ENCODE results near the gene NFKBIE.
A peak's percentile ranks its signal among the peaks of the same experiment; 100 is the strongest.
"Not testable (repeated sequence)": the region's sequence is repeated elsewhere in the genome, so short reads cannot be mapped to it uniquely, and the experiment has no call there.

NFKBIE gene

DNA sequence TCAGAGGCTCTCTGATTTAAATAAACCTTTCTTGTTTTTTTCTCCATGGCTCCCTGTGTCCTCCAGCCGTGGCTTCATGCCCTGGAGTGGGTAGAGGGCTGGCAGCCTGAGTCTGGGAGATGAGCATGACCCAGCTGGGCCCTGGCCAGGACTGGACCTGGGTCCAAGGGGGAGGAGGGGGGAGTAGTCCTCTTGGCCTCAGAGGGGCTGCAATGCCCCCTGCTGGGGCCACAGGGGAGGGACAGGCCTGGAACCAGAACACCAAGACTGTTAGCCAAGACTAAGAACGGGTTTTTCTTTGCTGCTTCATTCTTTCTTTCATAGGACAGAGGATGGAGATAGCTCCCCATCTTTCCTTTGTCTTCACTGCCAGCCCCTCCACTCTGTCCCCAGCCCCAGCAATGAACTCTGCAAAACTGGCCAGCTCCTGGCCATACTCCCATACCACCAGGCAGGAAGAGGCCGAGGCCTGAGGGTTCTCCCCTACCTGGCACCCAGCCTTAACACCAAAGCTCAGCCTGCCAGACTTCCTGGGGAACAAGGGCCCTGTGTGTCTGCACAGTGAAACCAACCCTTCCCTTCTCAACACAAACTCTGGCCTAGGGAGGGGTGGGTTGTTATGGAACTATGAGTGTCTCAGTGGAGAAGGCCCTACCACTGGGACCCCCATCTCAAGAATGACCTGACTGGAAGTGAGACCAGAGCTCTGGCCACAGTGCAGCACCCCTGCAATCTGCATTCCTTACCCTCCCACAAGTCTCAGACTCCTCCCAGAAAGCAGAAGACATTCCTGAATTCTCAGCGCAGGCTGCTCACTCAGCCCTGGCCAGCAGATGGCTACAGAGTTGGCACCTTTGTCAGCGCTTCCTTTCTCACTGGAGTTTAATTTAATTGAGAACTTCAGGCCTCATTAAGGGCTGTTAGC lies 31.0 kb downstream of the NFKBIE start:
- 61% methylated on average over 4 of the region's 5 CpGs for WGBS (ENCODE audit: insufficient coverage)
- ChIA-PET POLR2A (interaction anchor here (0.7 to 1.7 kb wide), 4 partner anchors 10 to 30 kb away, joined by 3 to 5 read pairs (median 4); no protein-coding TSS in a partner anchor), CTCF (interaction anchor here (0.8 to 6.3 kb wide), 29 partner anchors 10 to 143 kb away, joined by 3 to 96 read pairs (median 4); partner anchors contain the start of genes HSP90AB1, MYMX and SLC29A1)
- peaks cover 2 to 51% (median 20%) of the 10 kb centered on the region in 4 experiments for H3K36me3 ChIP-seq (ENCODE audit: control insufficient read depth in 4 of 4, insufficient read depth in 4 of 4, low read length in 3 of 4)
- no peaks in the 10 kb centered on the region for H3K9me3 ChIP-seq (ENCODE audit: control extremely low read depth in 1 of 5, control insufficient read depth in 4 of 5, insufficient read depth in 2 of 5, low read depth in 1 of 5, low read length in 4 of 5)
- no peak overlapping the region for H3K27ac ChIP-seq (ENCODE audit: insufficient read depth in 1 of 2, low read depth in 1 of 2, low read length in 2 of 2, poor library complexity in 1 of 2, severe bottlenecking in 2 of 2)
- peaks cover 0 to 42% (median 40%) of the 10 kb centered on the region in 4 experiments for H3K4me1 ChIP-seq (ENCODE audit: control extremely low read depth in 1 of 4, control insufficient read depth in 4 of 4, insufficient read depth in 4 of 4, low read length in 3 of 4)
- H3K4me3 ChIP-seq (ENCODE audit: control insufficient read depth in 1 of 7, extremely low read depth in 1 of 7, insufficient read depth in 4 of 7, low read depth in 2 of 7, low read length in 6 of 7), result no peak overlapping the region
- peak; percentile 50 to 63 (median 62) for DNase-seq
- H3K27me3 ChIP-seq (replicated peaks in 2 of 5; ENCODE audit: control insufficient read depth in 4 of 5, insufficient read depth in 5 of 5, low read length in 4 of 5), result no peaks in the 10 kb centered on the region

DNA sequence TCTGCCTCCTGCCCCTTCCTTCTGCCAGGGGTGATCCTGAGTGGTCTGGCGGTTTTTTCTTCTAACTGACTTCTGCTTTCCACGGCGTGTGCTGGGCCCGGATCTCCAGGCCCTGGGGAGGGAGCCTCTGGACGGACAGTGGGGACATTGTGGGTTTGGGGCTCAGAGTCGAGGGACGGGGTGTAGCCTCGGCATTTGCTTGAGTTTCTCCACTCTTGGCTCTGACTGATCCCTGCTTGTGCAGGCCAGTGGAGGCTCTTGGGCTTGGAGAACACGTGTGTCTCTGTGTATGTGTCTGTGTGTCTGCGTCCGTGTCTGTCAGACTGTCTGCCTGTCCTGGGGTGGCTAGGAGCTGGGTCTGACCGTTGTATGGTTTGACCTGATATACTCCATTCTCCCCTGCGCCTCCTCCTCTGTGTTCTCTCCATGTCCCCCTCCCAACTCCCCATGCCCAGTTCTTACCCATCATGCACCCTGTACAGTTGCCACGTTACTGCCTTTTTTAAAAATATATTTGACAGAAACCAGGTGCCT lies 31.7 kb downstream of the NFKBIE start:
- no peak for DNase-seq
- H3K27ac ChIP-seq (ENCODE audit: insufficient read depth in 1 of 2, low read depth in 1 of 2, low read length in 2 of 2, poor library complexity in 1 of 2, severe bottlenecking in 2 of 2), result no peak overlapping the region
- ChIA-PET POLR2A (interaction anchor here (0.7 to 1.7 kb wide), 4 partner anchors 9 to 31 kb away, joined by 3 to 5 read pairs (median 4); no protein-coding TSS in a partner anchor), CTCF (interaction anchor here (0.7 to 6.3 kb wide), 26 partner anchors 10 to 142 kb away, joined by 3 to 96 read pairs (median 4); partner anchors contain the start of genes HSP90AB1, MYMX and SLC29A1)
- no peak overlapping the region for H3K4me3 ChIP-seq (ENCODE audit: control insufficient read depth in 1 of 7, extremely low read depth in 1 of 7, insufficient read depth in 4 of 7, low read depth in 2 of 7, low read length in 6 of 7)
- peaks cover 2 to 58% (median 25%) of the 10 kb centered on the region in 4 experiments for H3K36me3 ChIP-seq (ENCODE audit: control insufficient read depth in 4 of 4, insufficient read depth in 4 of 4, low read length in 3 of 4)
- 42% methylated on average over 10 of the region's 14 CpGs for WGBS (ENCODE audit: insufficient coverage)
- H3K27me3 ChIP-seq (replicated peaks in 2 of 5; ENCODE audit: control insufficient read depth in 4 of 5, insufficient read depth in 5 of 5, low read length in 4 of 5), result no peaks in the 10 kb centered on the region
- H3K4me1 ChIP-seq (ENCODE audit: control extremely low read depth in 1 of 4, control insufficient read depth in 4 of 4, insufficient read depth in 4 of 4, low read length in 3 of 4), result peaks cover 0 to 42% (median 40%) of the 10 kb centered on the region in 4 experiments
- H3K9me3 ChIP-seq (ENCODE audit: control extremely low read depth in 1 of 5, control insufficient read depth in 4 of 5, insufficient read depth in 2 of 5, low read depth in 1 of 5, low read length in 4 of 5), result no peaks in the 10 kb centered on the region

DNA sequence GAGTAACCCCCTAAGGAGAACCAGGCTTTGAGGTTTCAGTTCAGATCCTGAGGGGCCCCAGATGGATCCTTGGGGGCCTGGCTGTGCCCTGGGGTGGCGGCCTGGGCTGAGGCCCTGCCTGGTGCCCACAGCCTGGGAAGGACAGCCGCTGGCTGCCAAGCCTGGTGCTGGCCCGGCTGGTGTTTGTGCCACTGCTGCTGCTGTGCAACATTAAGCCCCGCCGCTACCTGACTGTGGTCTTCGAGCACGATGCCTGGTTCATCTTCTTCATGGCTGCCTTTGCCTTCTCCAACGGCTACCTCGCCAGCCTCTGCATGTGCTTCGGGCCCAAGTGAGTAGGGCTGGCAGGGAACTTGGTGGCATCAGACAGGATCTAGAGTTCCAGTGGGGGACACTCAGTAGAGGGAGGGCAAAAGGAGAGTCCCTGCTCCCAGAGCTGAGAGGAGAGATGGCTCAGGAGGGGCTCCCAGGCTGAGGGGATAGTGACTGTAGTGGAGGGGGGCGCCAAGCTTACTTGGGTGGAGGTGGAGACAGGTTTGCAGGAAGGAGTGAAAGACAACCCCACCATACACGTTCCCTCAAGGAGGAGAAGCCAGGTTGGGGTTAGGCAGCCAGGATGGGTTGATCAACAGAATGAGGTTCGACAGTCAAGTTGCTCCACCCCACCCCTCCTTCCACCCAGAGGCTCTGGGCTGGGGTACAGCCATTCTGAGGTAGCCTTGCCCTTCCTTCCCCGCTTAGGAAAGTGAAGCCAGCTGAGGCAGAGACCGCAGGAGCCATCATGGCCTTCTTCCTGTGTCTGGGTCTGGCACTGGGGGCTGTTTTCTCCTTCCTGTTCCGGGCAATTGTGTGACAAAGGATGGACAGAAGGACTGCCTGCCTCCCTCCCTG lies 32.4 kb downstream of the NFKBIE start:
- WGBS (ENCODE audit: insufficient coverage), result 80% methylated on average over 14 of the region's 16 CpGs
- Histone ChIP-seq H3K27me3 (replicated peaks in 2 of 5; ENCODE audit: control insufficient read depth in 4 of 5, insufficient read depth in 5 of 5, low read length in 4 of 5) (no peaks in the 10 kb centered on the region), H3K4me1 (ENCODE audit: control extremely low read depth in 1 of 4, control insufficient read depth in 4 of 4, insufficient read depth in 4 of 4, low read length in 3 of 4) (peaks cover 0 to 40% (median 38%) of the 10 kb centered on the region in 4 experiments), H3K4me3 (ENCODE audit: control insufficient read depth in 1 of 7, extremely low read depth in 1 of 7, insufficient read depth in 4 of 7, low read depth in 2 of 7, low read length in 6 of 7) (no peak overlapping the region), H3K27ac (ENCODE audit: insufficient read depth in 1 of 2, low read depth in 1 of 2, low read length in 2 of 2, poor library complexity in 1 of 2, severe bottlenecking in 2 of 2) (no peak overlapping the region), H3K36me3 (ENCODE audit: control insufficient read depth in 4 of 4, insufficient read depth in 4 of 4, low read length in 3 of 4) (peaks cover 2 to 65% (median 25%) of the 10 kb centered on the region in 4 experiments), H3K9me3 (ENCODE audit: control extremely low read depth in 1 of 5, control insufficient read depth in 4 of 5, insufficient read depth in 2 of 5, low read depth in 1 of 5, low read length in 4 of 5) (no peaks in the 10 kb centered on the region)
- DNase-seq, result peak in 2 of 3 donors; percentile 57 to 67
- POLR2A ChIA-PET, result interaction anchor here (0.7 to 1.7 kb wide), 3 partner anchors 9 to 152 kb away, joined by 3 to 4 read pairs (median 4); no protein-coding TSS in a partner anchor
- CTCF ChIA-PET, result interaction anchor here (0.7 to 6.3 kb wide), 14 partner anchors 9 to 134 kb away, joined by 3 to 96 read pairs (median 4); partner anchors contain the start of gene SLC29A1

DNA sequence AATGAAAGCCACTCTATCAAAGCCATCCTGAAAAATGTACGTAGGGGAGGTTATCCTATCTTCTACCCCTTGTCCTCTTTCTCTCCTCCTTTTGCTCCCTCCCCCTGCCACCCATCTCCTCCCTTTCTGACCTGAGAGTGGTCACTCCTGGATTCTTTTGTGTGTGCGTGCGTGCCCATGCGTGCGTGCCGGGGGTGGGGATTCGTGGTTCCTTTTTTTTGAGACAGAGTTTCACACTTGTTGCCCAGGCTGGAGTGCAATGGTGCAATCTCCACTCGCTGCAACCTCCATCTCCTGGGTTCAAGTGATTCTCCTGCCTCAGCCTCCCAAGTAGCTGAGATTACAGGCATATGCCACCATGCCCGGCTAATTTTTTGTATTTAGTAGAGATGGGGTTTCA lies 33.9 kb downstream of the NFKBIE start:
- 94% methylated on average over 7 of the region's 9 CpGs for WGBS (ENCODE audit: insufficient coverage)
- H3K27ac ChIP-seq (ENCODE audit: insufficient read depth in 1 of 2, low read depth in 1 of 2, low read length in 2 of 2, poor library complexity in 1 of 2, severe bottlenecking in 2 of 2); H3K9me3 ChIP-seq (ENCODE audit: control extremely low read depth in 1 of 5, control insufficient read depth in 4 of 5, insufficient read depth in 2 of 5, low read depth in 1 of 5, low read length in 4 of 5); H3K4me3 ChIP-seq (ENCODE audit: control insufficient read depth in 1 of 7, extremely low read depth in 1 of 7, insufficient read depth in 4 of 7, low read depth in 2 of 7, low read length in 6 of 7); H3K27me3 ChIP-seq (replicated peaks in 2 of 5; ENCODE audit: control insufficient read depth in 4 of 5, insufficient read depth in 5 of 5, low read length in 4 of 5); DNase-seq; CTCF ChIA-PET; POLR2A ChIA-PET: not testable (repeated sequence)
- peaks cover 0 to 44% (median 29%) of the 10 kb centered on the region in 4 experiments for H3K4me1 ChIP-seq (ENCODE audit: control extremely low read depth in 1 of 4, control insufficient read depth in 4 of 4, insufficient read depth in 4 of 4, low read length in 3 of 4)
- H3K36me3 ChIP-seq (ENCODE audit: control insufficient read depth in 4 of 4, insufficient read depth in 4 of 4, low read length in 3 of 4), result peaks cover 2 to 75% (median 25%) of the 10 kb centered on the region in 4 experiments

- DNase-seq, result no peak
- H3K36me3 ChIP-seq (ENCODE audit: control insufficient read depth in 4 of 4, insufficient read depth in 4 of 4, low read length in 3 of 4), result peaks cover 2 to 68% (median 25%) of the 10 kb centered on the region in 4 experiments
- peaks cover 0 to 57% (median 38%) of the 10 kb centered on the region in 4 experiments for H3K4me1 ChIP-seq (ENCODE audit: control extremely low read depth in 1 of 4, control insufficient read depth in 4 of 4, insufficient read depth in 4 of 4, low read length in 3 of 4)
- WGBS (ENCODE audit: insufficient coverage), result 97% methylated on average over 6 of the region's 10 CpGs
- no peaks in the 10 kb centered on the region for H3K27me3 ChIP-seq (replicated peaks in 2 of 5; ENCODE audit: control insufficient read depth in 4 of 5, insufficient read depth in 5 of 5, low read length in 4 of 5)
- ChIA-PET POLR2A (interaction anchor here (0.7 to 0.8 kb wide), 2 partner anchors 17 to 54 kb away, joined by 3 to 4 read pairs; partner anchors contain the start of gene HSP90AB1), CTCF (interaction anchor here (0.7 to 1.7 kb wide), 8 partner anchors 8 to 131 kb away, joined by 3 to 7 read pairs (median 3); no protein-coding TSS in a partner anchor)
- H3K27ac ChIP-seq (ENCODE audit: insufficient read depth in 1 of 2, low read depth in 1 of 2, low read length in 2 of 2, poor library complexity in 1 of 2, severe bottlenecking in 2 of 2), result no peak overlapping the region
- H3K9me3 ChIP-seq (ENCODE audit: control extremely low read depth in 1 of 5, control insufficient read depth in 4 of 5, insufficient read depth in 2 of 5, low read depth in 1 of 5, low read length in 4 of 5), result no peaks in the 10 kb centered on the region
- H3K4me3 ChIP-seq (ENCODE audit: control insufficient read depth in 1 of 7, extremely low read depth in 1 of 7, insufficient read depth in 4 of 7, low read depth in 2 of 7, low read length in 6 of 7), result no peak overlapping the region
Measured at GRCh38 chr6:44230034-44230675, 35.2 kb downstream of the NFKBIE start.

Measured in common myeloid progenitor, CD34-positive (primary cell).